ENCODE data around the gene COL4A6.

- TF ChIP-seq POLR2A (IDR thresholded peaks at IDR 0.05) (no peak), CTCF (IDR thresholded peaks at IDR 0.05 in 8 of 11, conservative IDR thresholded peaks at IDR 0.05 in 3 of 11) (no peak)
These were observed 12.0 kb downstream of the COL4A6 start for GRCh38 chrX:108426262-108426661.
